GM12878 (cell line): ENCODE measurements around the gene CTNNAL1. TPM values are rescaled to one million over a fixed set of nuclear protein-coding genes. Genes with fewer than 3 reads are reported as not detected.

Source experiments
- BCL11A ChIP-seq: IDR thresholded peaks from 2 replicates; pipeline ENCODE4 v1.6.1; 2011; ENCODE audit warnings: low read depth, low read length
- JUND ChIP-seq: IDR thresholded peaks from 2 replicates; pipeline ENCODE4 v1.6.1; 2012; ENCODE audit warnings: low read depth, mild to moderate bottlenecking, low read length, improper control_type of control experiment, moderate library complexity
- KDM1A ChIP-seq: fragments of 200-600 bp; sonication (generic); IDR thresholded peaks from 2 replicates; pipeline ENCODE4 v1.6.1; 2016; ENCODE audit warnings: borderline replicate concordance
- KLF5 ChIP-seq: fragments of 450-650 bp; IDR thresholded peaks from 2 replicates; pipeline ENCODE4 v1.6.1; 2014; ENCODE audit warnings: mild to moderate bottlenecking; ENCODE audit not compliant: partially characterized antibody
- MTA3 ChIP-seq: IDR thresholded peaks from 2 replicates; pipeline ENCODE4 v1.6.1; 2012; ENCODE audit warnings: low read length, inconsistent platforms, borderline replicate concordance
- MXI1 ChIP-seq: fragments of 150-350 bp; IDR thresholded peaks from 2 replicates; pipeline ENCODE4 v1.6.1; 2011; ENCODE audit warnings: low read depth, mild to moderate bottlenecking, inconsistent platforms, low read length, improper control_type of control experiment
- MYB ChIP-seq: fragments of 150-350 bp; IDR thresholded peaks from 2 replicates; pipeline ENCODE4 v1.6.1; 2014; ENCODE audit warnings: mild to moderate bottlenecking, low read depth, low read length, borderline replicate concordance
- NBN ChIP-seq: fragments of 450-650 bp; IDR thresholded peaks from 2 replicates; pipeline ENCODE4 v1.6.1; 2016
- POLR2A ChIP-seq: IDR thresholded peaks from 2 replicates; pipeline ENCODE4 v1.6.1; 2011; ENCODE audit warnings: low read depth, mild to moderate bottlenecking, low read length
- PRDM15 ChIP-seq: fragments of 450-650 bp; formaldehyde crosslinking; IDR thresholded peaks from 2 replicates; pipeline ENCODE4 v1.4.0; 2020; ENCODE audit warnings: mild to moderate bottlenecking, moderate library complexity
- RAD21 ChIP-seq: IDR thresholded peaks from 2 replicates; pipeline ENCODE4 v1.6.1; 2011; ENCODE audit warnings: mild to moderate bottlenecking, low read depth, low read length, moderate library complexity; ENCODE audit not compliant: insufficient read depth
- RB1 ChIP-seq: fragments of 450-650 bp; formaldehyde crosslinking; IDR thresholded peaks from 2 replicates; pipeline ENCODE4 v1.6.1; 2017; ENCODE audit warnings: mild to moderate bottlenecking, borderline replicate concordance
- RCOR1 ChIP-seq: conservative IDR thresholded peaks from 2 replicates; pipeline ENCODE4 v1.6.1; 2012; ENCODE audit warnings: low read depth, low read length, improper control_type of control experiment
- RUNX3 ChIP-seq: IDR thresholded peaks from 2 replicates; pipeline ENCODE4 v1.6.1; 2012; ENCODE audit warnings: low read length, inconsistent platforms
- SIN3A ChIP-seq: IDR thresholded peaks from 2 replicates; pipeline ENCODE4 v1.6.1; 2012; ENCODE audit warnings: low read depth, low read length, improper control_type of control experiment
- SUZ12 ChIP-seq: fragments of 200-600 bp; sonication (generic); IDR thresholded peaks from one replicate; pipeline ENCODE4 v1.6.1; 2018; ENCODE audit warnings: antibody characterized with exemption, mild to moderate bottlenecking; ENCODE audit not compliant: unreplicated experiment
- TARDBP ChIP-seq: IDR thresholded peaks from 2 replicates; pipeline ENCODE4 v1.6.1; 2016; ENCODE audit warnings: borderline replicate concordance
- TCF12 ChIP-seq: IDR thresholded peaks from 2 replicates; pipeline ENCODE4 v1.6.1; 2011; ENCODE audit warnings: low read depth, mild to moderate bottlenecking, low read length
- YY1 ChIP-seq: IDR thresholded peaks from 2 replicates; pipeline ENCODE4 v1.6.1; 2011; ENCODE audit warnings: low read depth, mild to moderate bottlenecking, low read length
- ZBTB40 ChIP-seq: fragments of 450-650 bp; IDR thresholded peaks from 2 replicates; pipeline ENCODE4 v1.6.1; 2016; ENCODE audit warnings: mild to moderate bottlenecking, moderate library complexity, borderline replicate concordance
- polyA plus RNA-seq, 11 experiments: library from polyadenylated mRNA; depleted of rRNA in 4 of 11; unstranded in 6 of 11; stranded (reverse) in 5 of 11; fragments of >200 nt; fragmentation: Nextera tagmentation in 4 of 11; fragmentation: Illumina TruSeq in 1 of 11; extraction: Ambion mirVana in 4 of 11; extraction: Trizol in 1 of 11; gene quantifications; 1 replicate in 1 of 11; 2 replicates in 10 of 11; pipeline versions ENCODE4 v1.2.1 to v1.2.3, GENCODE V29; 2011 to 2016; ENCODE audit warnings: inconsistent platforms in 2 of 11, missing spikeins in 2 of 11, low read depth in 1 of 11
- total RNA-seq, 4 experiments: library from RNA; depleted of rRNA in 3 of 4; stranded (reverse); fragments of >200 nt in 3 of 4; fragmentation: Illumina TruSeq in 1 of 4; extraction: Trizol in 1 of 4; gene quantifications; 2 replicates each; pipeline versions ENCODE4 v1.2.1 to v1.2.3, GENCODE V29; 2013 to 2021
- TF ChIP-seq, protein P1 (sequence below): IDR thresholded peaks from 2 replicates; pipeline ENCODE4 v1.6.1; 2011; ENCODE audit warnings: low read depth, mild to moderate bottlenecking, low read length, moderate library complexity, borderline replicate concordance; ENCODE audit errors: extremely low read depth
- TF ChIP-seq, protein P2 (sequence below): fragments of 450-650 bp; conservative IDR thresholded peaks from 2 replicates; pipeline ENCODE4 v1.6.1; 2017; ENCODE audit warnings: mild to moderate bottlenecking, moderate library complexity

The CTNNAL1 gene
- total and polyA plus RNA-seq, 10 of the 15 experiments (the other 5 are each of a cell fraction or from before 2014, with no cell fraction given), result 16.3 to 82.5 (median 45.2) TPM

GRCh38 chr9:108933718-108934322 lies 79.5 kb downstream of the CTNNAL1 start, which contains the start of gene ELP1 (continued):
- TF ChIP-seq, protein P1, sequence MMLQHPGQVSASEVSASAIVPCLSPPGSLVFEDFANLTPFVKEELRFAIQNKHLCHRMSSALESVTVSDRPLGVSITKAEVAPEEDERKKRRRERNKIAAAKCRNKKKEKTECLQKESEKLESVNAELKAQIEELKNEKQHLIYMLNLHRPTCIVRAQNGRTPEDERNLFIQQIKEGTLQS, result no peak
- 0 out of 2 replicates have a peak, but pooled peaks have one; percentile 46 for TF ChIP-seq PRDM15 (CRISPR knock-in tag)
- TF ChIP-seq KLF5, result peak; percentile 45
- TF ChIP-seq TCF12, result no peak
- peak; percentile 19; the same call in 1 of the 2 replicates for TF ChIP-seq RAD21
- TF ChIP-seq SIN3A, result peak; percentile 16
- TF ChIP-seq YY1, result peak; percentile 58; the same call in 1 of the 2 replicates
- no peak for TF ChIP-seq KDM1A
- peak; percentile 71; the same call in 1 of the 2 replicates for TF ChIP-seq RB1
- TF ChIP-seq BCL11A, result no peak
- TF ChIP-seq, protein P2, sequence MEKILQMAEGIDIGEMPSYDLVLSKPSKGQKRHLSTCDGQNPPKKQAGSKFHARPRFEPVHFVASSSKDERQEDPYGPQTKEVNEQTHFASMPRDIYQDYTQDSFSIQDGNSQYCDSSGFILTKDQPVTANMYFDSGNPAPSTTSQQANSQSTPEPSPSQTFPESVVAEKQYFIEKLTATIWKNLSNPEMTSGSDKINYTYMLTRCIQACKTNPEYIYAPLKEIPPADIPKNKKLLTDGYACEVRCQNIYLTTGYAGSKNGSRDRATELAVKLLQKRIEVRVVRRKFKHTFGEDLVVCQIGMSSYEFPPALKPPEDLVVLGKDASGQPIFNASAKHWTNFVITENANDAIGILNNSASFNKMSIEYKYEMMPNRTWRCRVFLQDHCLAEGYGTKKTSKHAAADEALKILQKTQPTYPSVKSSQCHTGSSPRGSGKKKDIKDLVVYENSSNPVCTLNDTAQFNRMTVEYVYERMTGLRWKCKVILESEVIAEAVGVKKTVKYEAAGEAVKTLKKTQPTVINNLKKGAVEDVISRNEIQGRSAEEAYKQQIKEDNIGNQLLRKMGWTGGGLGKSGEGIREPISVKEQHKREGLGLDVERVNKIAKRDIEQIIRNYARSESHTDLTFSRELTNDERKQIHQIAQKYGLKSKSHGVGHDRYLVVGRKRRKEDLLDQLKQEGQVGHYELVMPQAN, result peak; percentile 59
- peak; percentile 99 for TF ChIP-seq NBN
- no peak for TF ChIP-seq RCOR1
- TF ChIP-seq MXI1, result peak; percentile 6; the same call in 1 of the 2 replicates
- peak; percentile 72; the same call in 1 of the 2 replicates for TF ChIP-seq JUND
- TF ChIP-seq ZBTB40, result no peak
- peak; percentile 83; the same call in 1 of the 2 replicates for TF ChIP-seq TARDBP
- no peak for TF ChIP-seq MYB
- TF ChIP-seq SUZ12, result no peak
- TF ChIP-seq RUNX3, result no peak; the same call in 1 of the 2 replicates
- TF ChIP-seq POLR2A, result peak; percentile 86
- no peak for TF ChIP-seq MTA3
